Measurements from ENCODE around the gene SLC26A5.
A peak's percentile ranks its signal among the peaks of the same experiment; 100 is the strongest.

SLC26A5 gene

GRCh38 chr7:103346396-103346795 is 99.6 kb downstream of the SLC26A5 start:
- DNase-seq (ENCODE audit: low read depth in 3 of 3) = no peak

DNA sequence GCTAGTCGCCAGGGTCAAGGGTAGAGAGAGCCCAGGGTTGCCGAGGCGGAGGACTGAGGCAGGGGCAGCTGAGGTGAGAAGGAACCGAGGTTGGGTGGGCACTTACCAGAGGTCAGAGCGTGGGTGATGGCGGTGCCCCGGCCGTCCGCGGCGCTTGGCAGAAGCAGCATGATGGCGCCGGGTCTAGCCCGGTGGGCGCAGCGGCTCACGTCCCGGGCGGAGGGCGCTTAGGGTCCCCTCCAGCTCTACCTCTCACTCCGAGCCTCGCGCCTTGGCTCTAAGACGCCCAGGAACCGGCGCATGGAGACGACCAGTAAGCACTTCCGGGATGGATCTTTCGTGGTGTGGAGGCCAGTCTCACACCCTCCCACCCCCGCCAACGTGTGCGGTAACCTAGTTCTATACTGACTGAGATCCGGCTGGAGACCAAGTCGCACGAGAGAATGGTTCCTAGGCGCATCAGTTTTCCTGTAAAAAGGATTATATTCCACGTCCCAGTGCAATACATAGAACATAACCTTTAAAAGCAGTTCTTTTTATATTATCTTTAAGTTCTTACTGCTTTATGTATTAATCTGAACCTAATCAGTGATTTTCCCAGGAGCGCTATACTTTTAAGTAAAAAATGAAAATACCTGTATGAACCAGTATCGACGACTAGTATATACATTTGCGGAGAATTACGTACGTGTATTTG is 101.4 kb downstream of the SLC26A5 start, which contains the start of gene DNAJC2:
Gene DNAJC2 (minus strand): TSS at position 315 of the 697 bp plus-strand sequence. CDS start 145 bp downstream, at position 170.
- peak; percentile 69 to 80 (median 77) for DNase-seq (ENCODE audit: low read depth in 3 of 3)

DNA sequence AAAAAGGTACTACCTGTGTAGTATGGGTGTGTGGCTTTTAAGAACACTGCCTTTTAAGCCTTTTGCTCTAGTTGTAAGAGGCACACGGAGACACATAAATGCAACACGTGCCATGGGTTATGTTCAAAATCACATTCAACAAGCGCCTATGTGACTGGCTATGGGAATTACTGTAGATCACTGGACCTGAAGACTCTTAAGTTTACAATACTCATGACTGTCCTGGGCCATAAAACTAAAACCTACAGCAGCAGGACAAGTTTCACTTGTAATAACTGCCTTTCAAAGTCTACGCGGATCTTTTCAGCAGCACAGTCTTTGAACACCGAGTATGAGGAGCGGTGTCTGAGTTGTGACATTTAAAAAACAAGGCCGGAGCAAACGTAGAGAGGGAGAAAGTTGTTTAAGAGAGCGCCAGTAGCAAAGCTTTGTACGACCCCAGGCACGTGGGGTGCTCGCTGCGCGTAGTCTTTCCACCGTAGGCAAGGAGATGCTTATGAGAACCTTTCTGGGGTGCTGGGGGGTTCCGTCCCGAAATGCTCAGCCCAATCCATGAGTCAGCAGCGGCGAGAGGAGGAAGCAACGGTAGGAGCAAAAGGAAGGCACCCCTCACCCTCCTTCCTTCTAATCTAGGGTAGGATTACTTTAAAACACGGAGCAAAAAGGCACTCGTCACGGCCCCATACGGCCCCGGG is 102.1 kb downstream of the SLC26A5 start:
- peak in 1 of 3 donors; percentile 28 for DNase-seq (ENCODE audit: low read depth in 3 of 3)

GRCh38 chr7:103343332-103343731 is 102.7 kb downstream of the SLC26A5 start:
- no peak for DNase-seq (ENCODE audit: low read depth in 3 of 3)

GRCh38 chr7:103341466-103341865 is 104.5 kb downstream of the SLC26A5 start:
- no peak for DNase-seq (ENCODE audit: low read depth in 3 of 3)

- DNase-seq (ENCODE audit: low read depth in 3 of 3) = no peak
Measured at GRCh38 chr7:103338864-103339263, 107.1 kb downstream of the SLC26A5 start.

GRCh38 chr7:103336761-103337160 is 109.2 kb downstream of the SLC26A5 start:
- no peak for DNase-seq (ENCODE audit: low read depth in 3 of 3)

DNA sequence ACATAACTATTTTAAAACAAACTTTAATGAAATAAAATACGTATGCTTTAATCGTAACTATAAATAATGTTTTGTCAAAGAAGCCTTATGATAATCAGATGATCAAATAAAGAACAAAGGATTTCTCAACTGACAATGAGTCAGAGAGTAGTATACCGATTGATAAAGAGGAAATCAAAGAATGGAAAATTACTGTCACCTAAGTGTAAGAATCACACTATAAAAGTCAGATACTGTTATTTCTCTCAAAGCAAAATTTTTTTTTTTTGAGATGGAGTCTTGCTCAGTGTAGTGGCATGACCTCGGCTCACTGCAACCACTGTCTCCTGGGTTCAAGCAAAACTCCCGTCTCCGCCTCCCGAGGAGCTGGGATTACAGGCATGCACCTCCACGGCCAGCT is 120.3 kb downstream of the SLC26A5 start:
- no peak for DNase-seq (ENCODE audit: low read depth in 3 of 3)

All from stimulated activated CD4-positive, alpha-beta T cell treated with anti-CD3 and anti-CD28 coated beads, TNF-alpha, amount 100 ng/mL, for 48 hours (primary cell).